ENCODE data around the gene PLEKHA8. TPM values are rescaled to one million over a fixed set of nuclear protein-coding genes. Genes with fewer than 3 reads are reported as not detected.
A peak's percentile ranks its signal among the peaks of the same experiment; 100 is the strongest.

Gene PLEKHA8
- total and polyA plus RNA-seq, 8 donors, result 9.8 to 19.2 (median 17.5) TPM

DNA sequence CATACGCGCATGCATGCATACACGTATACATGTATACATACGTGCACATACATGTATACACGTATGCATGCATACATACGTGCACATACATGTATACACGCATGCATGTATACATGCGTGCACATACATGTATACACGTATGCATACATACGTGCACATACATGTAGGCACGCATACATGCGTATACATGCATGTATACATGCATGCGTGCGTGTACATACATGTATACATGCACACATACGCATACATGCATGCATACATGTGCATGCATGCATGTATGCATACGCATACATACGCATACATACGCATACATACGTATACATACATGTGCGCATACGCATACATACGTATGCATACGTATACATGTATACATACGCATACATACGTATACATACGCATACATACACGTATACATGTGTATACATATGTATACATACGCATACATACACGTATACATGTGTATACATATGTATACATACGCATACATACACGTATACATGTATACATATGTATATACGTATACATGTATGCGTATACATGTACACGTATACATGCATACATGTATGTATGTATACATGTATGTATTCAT lies 87.6 kb downstream of the PLEKHA8 start:
- no peaks in the 10 kb centered on the region for H3K36me3 ChIP-seq
- TF ChIP-seq, protein P1, sequence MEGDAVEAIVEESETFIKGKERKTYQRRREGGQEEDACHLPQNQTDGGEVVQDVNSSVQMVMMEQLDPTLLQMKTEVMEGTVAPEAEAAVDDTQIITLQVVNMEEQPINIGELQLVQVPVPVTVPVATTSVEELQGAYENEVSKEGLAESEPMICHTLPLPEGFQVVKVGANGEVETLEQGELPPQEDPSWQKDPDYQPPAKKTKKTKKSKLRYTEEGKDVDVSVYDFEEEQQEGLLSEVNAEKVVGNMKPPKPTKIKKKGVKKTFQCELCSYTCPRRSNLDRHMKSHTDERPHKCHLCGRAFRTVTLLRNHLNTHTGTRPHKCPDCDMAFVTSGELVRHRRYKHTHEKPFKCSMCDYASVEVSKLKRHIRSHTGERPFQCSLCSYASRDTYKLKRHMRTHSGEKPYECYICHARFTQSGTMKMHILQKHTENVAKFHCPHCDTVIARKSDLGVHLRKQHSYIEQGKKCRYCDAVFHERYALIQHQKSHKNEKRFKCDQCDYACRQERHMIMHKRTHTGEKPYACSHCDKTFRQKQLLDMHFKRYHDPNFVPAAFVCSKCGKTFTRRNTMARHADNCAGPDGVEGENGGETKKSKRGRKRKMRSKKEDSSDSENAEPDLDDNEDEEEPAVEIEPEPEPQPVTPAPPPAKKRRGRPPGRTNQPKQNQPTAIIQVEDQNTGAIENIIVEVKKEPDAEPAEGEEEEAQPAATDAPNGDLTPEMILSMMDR (IDR thresholded peaks at IDR 0.05), result no peak
- ATAC-seq, result no peak
- no peaks in the 10 kb centered on the region for H3K4me1 ChIP-seq
- H3K27me3 ChIP-seq, result no peaks in the 10 kb centered on the region
- DNase-seq, result no peak
- no peak overlapping the region for H3K27ac ChIP-seq
- H3K4me3 ChIP-seq, result no peak overlapping the region
- H3K9me3 ChIP-seq, result peaks cover 4 to 13% of the 10 kb centered on the region in 2 donors
- intact Hi-C loops (cut with DNase I), result no loop called here

DNA sequence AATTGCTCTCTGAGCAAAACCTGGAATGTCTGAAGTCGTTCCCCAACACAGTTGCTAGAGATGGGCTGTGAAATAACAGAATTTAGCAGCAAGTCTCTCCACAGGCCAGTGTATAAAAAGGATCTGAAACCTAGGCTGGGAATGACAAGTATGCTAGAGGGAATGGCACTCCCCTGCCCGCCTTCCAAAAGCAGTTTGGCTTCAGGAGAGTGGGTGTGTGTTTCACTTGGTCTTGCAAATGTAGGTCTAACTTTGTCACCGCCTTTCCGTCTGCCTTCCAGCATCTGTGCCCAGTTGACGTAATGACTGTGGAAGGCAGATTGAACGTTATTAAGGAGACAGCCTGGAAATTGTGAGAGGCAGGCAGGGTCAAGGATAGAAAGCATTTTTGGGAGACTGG lies 88.6 kb downstream of the PLEKHA8 start:
- peak; percentile 64 for ATAC-seq
- no peaks in the 10 kb centered on the region for H3K27me3 ChIP-seq
- H3K4me1 ChIP-seq, result no peaks in the 10 kb centered on the region

DNA sequence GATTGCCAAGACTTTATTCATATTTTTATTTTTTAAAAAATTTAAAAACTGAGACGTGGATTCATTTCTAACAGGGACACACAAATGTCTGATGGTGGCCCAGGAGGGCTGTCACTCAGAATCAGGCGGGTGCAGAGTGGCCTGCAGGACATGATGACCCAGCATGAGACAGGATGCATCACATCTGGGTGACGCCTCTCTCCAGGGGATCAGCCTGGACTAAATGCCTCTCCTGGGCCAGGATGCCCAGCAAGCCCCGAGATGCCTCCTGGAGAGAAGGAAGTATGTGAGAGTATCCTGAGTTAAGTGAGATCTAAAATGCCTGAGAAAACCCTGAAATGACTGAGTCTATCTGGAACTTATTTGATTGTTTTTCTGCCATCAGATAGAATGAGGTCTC lies 89.7 kb downstream of the PLEKHA8 start:
- Histone ChIP-seq H3K9me3 (peaks cover 4 to 8% of the 10 kb centered on the region in 2 donors), H3K4me1 (no peaks in the 10 kb centered on the region), H3K4me3 (no peak overlapping the region), H3K27ac (no peak overlapping the region), H3K36me3 (no peaks in the 10 kb centered on the region), H3K27me3 (no peaks in the 10 kb centered on the region)
- ATAC-seq (no peak), DNase-seq (peak in 1 of 4 donors; percentile 31)
- TF ChIP-seq, protein P1 (IDR thresholded peaks at IDR 0.05), result no peak
- intact Hi-C loops (cut with DNase I), result no loop called here

More for the DNA sequence above, 88.6 kb downstream of the PLEKHA8 start:
- Histone ChIP-seq H3K4me3 (no peak overlapping the region), H3K9me3 (peaks cover 4 to 13% of the 10 kb centered on the region in 2 donors), H3K27ac (no peak overlapping the region), H3K36me3 (no peaks in the 10 kb centered on the region)
- intact Hi-C loops (cut with DNase I), result no loop called here
- TF ChIP-seq, protein P1 (IDR thresholded peaks at IDR 0.05), result no peak
- DNase-seq, result no peak

DNA sequence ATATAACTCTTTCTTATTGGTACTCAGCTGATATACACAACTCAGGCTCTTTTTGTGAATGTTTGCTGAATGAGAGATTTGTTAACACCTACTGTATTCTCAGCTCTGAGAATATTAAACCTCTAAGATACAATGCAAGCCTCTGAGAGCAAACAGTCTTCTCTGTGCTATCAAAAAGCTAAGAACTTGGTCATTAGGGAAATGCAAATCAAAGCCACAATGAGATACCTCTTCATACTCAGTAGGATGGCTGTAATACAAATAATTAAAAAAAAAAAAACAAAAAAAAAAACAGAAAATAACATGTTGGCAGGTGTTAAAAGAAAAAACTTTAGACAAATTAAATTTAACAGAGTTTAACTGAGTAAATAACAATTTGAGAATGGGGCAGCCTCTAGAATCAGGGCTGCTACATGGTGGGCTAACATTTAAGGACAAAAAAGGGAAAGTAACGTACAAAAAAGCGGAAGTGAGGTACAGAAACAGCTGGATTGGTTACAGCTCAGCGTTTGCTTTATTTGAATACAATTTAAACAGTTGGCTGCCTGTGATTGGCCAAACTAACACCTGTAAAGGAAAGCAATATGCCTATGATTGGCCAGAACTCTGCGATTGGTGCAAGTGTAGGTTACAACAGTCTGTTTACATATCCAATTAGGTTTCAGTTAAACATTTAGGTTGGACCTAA lies 91.8 kb downstream of the PLEKHA8 start:
- Histone ChIP-seq H3K4me3 (no peak overlapping the region), H3K4me1 (no peaks in the 10 kb centered on the region), H3K27ac (no peak overlapping the region), H3K9me3 (no peaks in the 10 kb centered on the region), H3K36me3 (no peaks in the 10 kb centered on the region), H3K27me3 (no peaks in the 10 kb centered on the region)
- TF ChIP-seq, protein P1 (IDR thresholded peaks at IDR 0.05), result no peak
- no peak for ATAC-seq
- DNase-seq, result no peak
- intact Hi-C loops (cut with DNase I), result no loop called here

DNA sequence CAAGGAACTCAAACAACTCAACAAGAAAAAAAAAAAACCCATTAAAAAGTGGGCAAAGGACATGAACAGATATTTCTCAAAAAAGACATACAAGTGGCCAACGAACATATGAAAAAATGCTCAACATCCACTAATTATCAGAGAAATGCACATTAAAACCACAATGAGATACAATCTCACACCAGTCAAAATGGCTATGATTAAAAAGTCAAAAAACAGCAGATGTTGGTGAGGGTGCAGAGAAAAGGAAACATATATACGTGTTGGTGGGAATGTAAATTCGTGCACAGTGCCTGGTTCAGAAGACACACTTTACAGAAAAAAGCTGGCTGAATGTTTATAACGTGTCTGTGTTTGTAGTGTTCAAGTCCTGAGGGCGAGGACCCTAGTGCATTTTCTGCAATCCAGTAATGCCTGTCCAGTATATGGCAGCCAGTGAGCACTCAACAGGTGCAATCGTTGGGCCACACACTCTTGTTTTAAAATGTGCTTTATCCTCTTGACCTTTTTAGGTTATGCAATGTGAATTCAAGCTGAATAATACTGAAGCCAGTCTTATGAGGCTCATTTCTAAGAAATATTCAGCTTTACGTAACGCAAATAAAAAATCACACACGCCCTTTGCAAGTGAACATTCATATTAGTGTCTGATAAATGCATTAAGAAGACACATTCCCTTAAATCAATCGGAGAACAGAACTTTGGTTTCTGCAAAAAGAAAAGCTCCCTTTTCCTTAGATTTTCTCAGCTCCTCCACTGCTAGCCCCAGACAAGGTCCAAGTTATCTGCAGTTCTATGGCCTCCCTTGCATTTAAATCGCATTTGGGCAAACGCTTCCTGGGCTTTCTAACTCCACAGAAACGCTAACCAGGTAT lies 105.8 kb downstream of the PLEKHA8 start:
- no peaks in the 10 kb centered on the region for H3K36me3 ChIP-seq
- H3K4me1 ChIP-seq, result peaks cover 0 to 33% of the 10 kb centered on the region in 2 donors
- peak overlapping the region; percentile 87 to 89 for H3K27ac ChIP-seq
- H3K27me3 ChIP-seq, result no peaks in the 10 kb centered on the region
- TF ChIP-seq, protein P1 (IDR thresholded peaks at IDR 0.05), result no peak
- no peak for DNase-seq
- H3K4me3 ChIP-seq, result peak overlapping the region; percentile 26 to 98
- intact Hi-C loops (cut with DNase I), result no loop called here
- no peaks in the 10 kb centered on the region for H3K9me3 ChIP-seq
- peak; percentile 20 for ATAC-seq

Measured in left lung (tissue), 10 donors.